Endothelial cell of umbilical vein (primary cell): ENCODE results near the gene SLTM. TPM values are rescaled to one million over a fixed set of nuclear protein-coding genes. Genes with fewer than 3 reads are reported as not detected.

ENCODE experiments used
- BruUV-seq: library from RNA; stranded (reverse); fragments of 400-500 nt; replicated peaks from 2 replicates; lab custom pipeline; 2021; lab: Mats Ljungman, UMichigan
- CTCF ChIA-PET: fragments of 300-600, 350-600 bp; sonication (Branson Sonifier 250); formaldehyde crosslinking; loops from one replicate; lab custom pipeline; 2021; ENCODE audit warnings: antibody characterized with exemption, inconsistent platforms; lab: Charles Lee
- POLR2A ChIA-PET: fragments of 300-600, 350-600 bp; sonication (Branson Sonifier 250); formaldehyde crosslinking; loops from one replicate; lab custom pipeline; 2021; ENCODE audit warnings: antibody characterized with exemption, inconsistent platforms; lab: Charles Lee
- DNase-seq: peaks from one replicate; pipeline ENCODE4 v3.0.0-alpha.2; 2011; ENCODE audit warnings: low read depth, low spot score
- FAIRE-seq: peaks from 2 replicates; lab custom pipeline; 2011; peaks lifted over from hg19 to GRCh38; lab: Jason Lieb, UNC
- H2AFZ ChIP-seq: 2 replicates; pipeline ENCODE4 v1.6.0; 2012; ENCODE audit warnings: low read depth, low read length, control low read depth, inconsistent platforms
- H3K27ac ChIP-seq: 2 replicates; pipeline ENCODE4 v1.5.1; 2011; ENCODE audit warnings: low read depth, mild to moderate bottlenecking, control low read depth, low read length, moderate library complexity; ENCODE audit not compliant: insufficient read depth
- H3K27me3 ChIP-seq, 2 experiments: 2 replicates each; pipeline versions ENCODE4 v1.6.0 to v1.6.1; 2011; ENCODE audit warnings: low read length in 2 of 2, mixed read lengths in 1 of 2; ENCODE audit not compliant: control insufficient read depth in 2 of 2, insufficient read depth in 2 of 2
- H3K36me3 ChIP-seq, 2 experiments: 2 replicates in 1 of 2; 3 replicates in 1 of 2; pipeline ENCODE4 v1.5.1; 2011; ENCODE audit warnings: low read length in 2 of 2, mild to moderate bottlenecking in 1 of 2, moderate library complexity in 1 of 2; ENCODE audit not compliant: control insufficient read depth in 2 of 2, insufficient read depth in 2 of 2; ENCODE audit errors: extremely low read depth in 1 of 2
- H3K4me1 ChIP-seq: 3 replicates; pipeline ENCODE4 v1.5.1; 2011; ENCODE audit warnings: mild to moderate bottlenecking, low read length; ENCODE audit not compliant: control insufficient read depth, insufficient read depth; ENCODE audit errors: extremely low read depth
- H3K4me2 ChIP-seq: 2 replicates; pipeline ENCODE4 v1.6.1; 2011; ENCODE audit warnings: low read length, control low read depth, mixed read lengths; ENCODE audit not compliant: insufficient read depth
- H3K4me3 ChIP-seq, 3 experiments: fragments of 200-600 bp in 1 of 3; sonication (generic), shearing (Covaris generic) in 1 of 3; replicated peaks in 1 of 3; 2 replicates each; pipeline ENCODE4 v1.5.1; 2011 to 2016; ENCODE audit warnings: control low read depth in 3 of 3, low read length in 3 of 3, mild to moderate bottlenecking in 2 of 3, inconsistent platforms in 1 of 3, low read depth in 1 of 3, moderate library complexity in 1 of 3; ENCODE audit not compliant: insufficient read depth in 1 of 3
- H3K79me2 ChIP-seq: 2 replicates; pipeline ENCODE4 v1.6.0; 2012; ENCODE audit warnings: low read length, inconsistent platforms; ENCODE audit not compliant: control insufficient read depth, insufficient read depth
- H3K9ac ChIP-seq: replicated peaks from 2 replicates; pipeline ENCODE3; 2011; ENCODE audit warnings: low read length, control low read depth; ENCODE audit not compliant: insufficient read depth; ENCODE audit errors: extremely low read depth
- H3K9me1 ChIP-seq: replicated peaks from 3 replicates; pipeline ENCODE4 v1.6.0; 2011; ENCODE audit warnings: mild to moderate bottlenecking, low read length; ENCODE audit not compliant: control insufficient read depth, insufficient read depth; ENCODE audit errors: extremely low read depth
- H3K9me3 ChIP-seq: replicated peaks from 2 replicates; pipeline ENCODE4 v1.5.1; 2012; ENCODE audit warnings: low read length, inconsistent platforms; ENCODE audit not compliant: control insufficient read depth, insufficient read depth
- H4K20me1 ChIP-seq: replicated peaks from 2 replicates; pipeline ENCODE3; 2011; ENCODE audit warnings: mild to moderate bottlenecking, low read length; ENCODE audit not compliant: control insufficient read depth, insufficient read depth; ENCODE audit errors: extremely low read depth
- EZH2 ChIP-seq: IDR thresholded peaks from 2 replicates; pipeline ENCODE4 v1.6.1; 2012; ENCODE audit warnings: borderline replicate concordance, low read depth, mild to moderate bottlenecking, moderate library complexity, low read length, inconsistent platforms; ENCODE audit not compliant: severe bottlenecking
- FOS ChIP-seq: IDR thresholded peaks from 2 replicates; pipeline ENCODE4 v1.6.1; 2011; ENCODE audit warnings: mild to moderate bottlenecking, low read length, moderate library complexity, borderline replicate concordance; ENCODE audit not compliant: insufficient read depth
- GATA2 ChIP-seq: IDR thresholded peaks from 2 replicates; pipeline ENCODE4 v1.7.0; 2011; ENCODE audit warnings: low read depth, mild to moderate bottlenecking, moderate library complexity, mixed read lengths, low read length; ENCODE audit not compliant: insufficient read length, insufficient read depth
- JUN ChIP-seq: IDR thresholded peaks from 2 replicates; pipeline ENCODE4 v1.6.1; 2011; ENCODE audit warnings: borderline replicate concordance, low read depth; ENCODE audit not compliant: insufficient read length, insufficient read depth
- MYC ChIP-seq: IDR thresholded peaks from one replicate; pipeline ENCODE4 v1.6.1; 2011; ENCODE audit warnings: mild to moderate bottlenecking, low read depth, low read length
- POLR2A ChIP-seq: IDR thresholded peaks from 2 replicates; pipeline ENCODE4 v1.6.1; 2012; ENCODE audit warnings: low read depth, mild to moderate bottlenecking, control low read depth, low read length
- POLR2AphosphoS5 ChIP-seq: IDR thresholded peaks from 2 replicates; pipeline ENCODE4 v1.6.1; 2012; ENCODE audit warnings: low read depth, mild to moderate bottlenecking, control low read depth, low read length, moderate library complexity; ENCODE audit not compliant: insufficient read depth
- dilution Hi-C: fragments of 300-500 bp; cut with MboI; formaldehyde crosslinking; loops from one replicate; pipeline ENCODE4 v1.15.0; 2019; ENCODE audit warnings: low sequenced_read_pairs; ENCODE audit not compliant: extremely low pct_ligation_motif_present
- intact Hi-C: fragments of 100-400 bp; cut with micrococcal nuclease; formaldehyde crosslinking; loops from one replicate; pipeline ENCODE4 v1.10.0; 2022
- polyA plus RNA-seq, 4 experiments: library from polyadenylated mRNA; depleted of rRNA in 3 of 4; stranded (reverse) in 3 of 4; unstranded in 1 of 4; fragments of >200 nt; gene quantifications; 2 replicates each; pipeline versions ENCODE4 v1.2.1 to v1.2.3, GENCODE V29; 2011 to 2012; ENCODE audit warnings: missing spikeins in 1 of 4
- total RNA-seq: library from RNA; stranded (reverse); gene quantifications from 2 replicates; pipeline ENCODE4 v1.2.3, GENCODE V29; 2021
- TF ChIP-seq, protein P1 (sequence below): IDR thresholded peaks from 2 replicates; pipeline ENCODE4 v1.6.1; 2011; ENCODE audit not compliant: insufficient read depth, insufficient read length
- TF ChIP-seq, protein P2 (sequence below), 2 donors: IDR thresholded peaks; 1 replicate in 1 of 2; 2 replicates in 1 of 2; pipeline ENCODE4 v1.5.1; 2011; ENCODE audit warnings: low read length in 2 of 2, mild to moderate bottlenecking in 2 of 2, moderate library complexity in 2 of 2, control low read depth in 1 of 2, inconsistent platforms in 1 of 2, low read depth in 1 of 2; ENCODE audit not compliant: insufficient read depth in 1 of 2; ENCODE audit errors: extremely low read depth in 1 of 2

The SLTM gene
- total and polyA plus RNA-seq, 2 donors (not counting 3 experiments of a cell fraction or from before 2014, with no cell fraction given) = 28.1 to 93.0 TPM

- Histone ChIP-seq H2AFZ (no peak overlapping the region), H3K27ac (no peak overlapping the region), H3K27me3 (no peaks in the 10 kb centered on the region), H3K9me3 (no peaks in the 10 kb centered on the region), H3K4me2 (no peak overlapping the region), H3K9ac (no peak overlapping the region), H3K9me1 (no peaks in the 10 kb centered on the region), H3K4me1 (no peaks in the 10 kb centered on the region), H3K79me2 (peaks cover 28% of the 10 kb centered on the region), H3K4me3 (no peak overlapping the region), H4K20me1 (peaks cover 2% of the 10 kb centered on the region), H3K36me3 (peaks cover 0 to 12% of the 10 kb centered on the region in 2 experiments)
- no peak for TF ChIP-seq JUN
- no peak for TF ChIP-seq EZH2
- TF ChIP-seq, protein P1, sequence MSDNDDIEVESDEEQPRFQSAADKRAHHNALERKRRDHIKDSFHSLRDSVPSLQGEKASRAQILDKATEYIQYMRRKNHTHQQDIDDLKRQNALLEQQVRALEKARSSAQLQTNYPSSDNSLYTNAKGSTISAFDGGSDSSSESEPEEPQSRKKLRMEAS = no peak
- no peak for TF ChIP-seq POLR2AphosphoS5
- TF ChIP-seq, protein P2, sequence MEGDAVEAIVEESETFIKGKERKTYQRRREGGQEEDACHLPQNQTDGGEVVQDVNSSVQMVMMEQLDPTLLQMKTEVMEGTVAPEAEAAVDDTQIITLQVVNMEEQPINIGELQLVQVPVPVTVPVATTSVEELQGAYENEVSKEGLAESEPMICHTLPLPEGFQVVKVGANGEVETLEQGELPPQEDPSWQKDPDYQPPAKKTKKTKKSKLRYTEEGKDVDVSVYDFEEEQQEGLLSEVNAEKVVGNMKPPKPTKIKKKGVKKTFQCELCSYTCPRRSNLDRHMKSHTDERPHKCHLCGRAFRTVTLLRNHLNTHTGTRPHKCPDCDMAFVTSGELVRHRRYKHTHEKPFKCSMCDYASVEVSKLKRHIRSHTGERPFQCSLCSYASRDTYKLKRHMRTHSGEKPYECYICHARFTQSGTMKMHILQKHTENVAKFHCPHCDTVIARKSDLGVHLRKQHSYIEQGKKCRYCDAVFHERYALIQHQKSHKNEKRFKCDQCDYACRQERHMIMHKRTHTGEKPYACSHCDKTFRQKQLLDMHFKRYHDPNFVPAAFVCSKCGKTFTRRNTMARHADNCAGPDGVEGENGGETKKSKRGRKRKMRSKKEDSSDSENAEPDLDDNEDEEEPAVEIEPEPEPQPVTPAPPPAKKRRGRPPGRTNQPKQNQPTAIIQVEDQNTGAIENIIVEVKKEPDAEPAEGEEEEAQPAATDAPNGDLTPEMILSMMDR (IDR thresholded peaks at IDR 0.05; ENCODE audit: extremely low read depth in 1 of 2, insufficient read depth in 1 of 2, low read depth in 1 of 2, low read length in 2 of 2) = no peak
- TF ChIP-seq POLR2A = no peak
- no peak for TF ChIP-seq GATA2
- no peak for TF ChIP-seq MYC
- no peak for TF ChIP-seq FOS
- ChIA-PET CTCF (no interaction called here), POLR2A (no interaction called here)
- BruUV-seq = no TSS peak
- dilution Hi-C loops (no loop called here), intact Hi-C loops (no loop called here)
- FAIRE-seq (no peak), DNase-seq (no peak)
These were observed 23.0 kb downstream of the SLTM start for GRCh38 chr15:58910456-58910855.
